Mesendoderm (in vitro differentiated cells): ENCODE data around the gene PPP1R14C.

Experiments used
- DNase-seq: peaks from one replicate; pipeline ENCODE4 v3.0.0; 2013
- H2AK5ac ChIP-seq: 2 replicates; pipeline ENCODE4 v1.6.1; 2013; ENCODE audit warnings: low read length, inconsistent platforms
- H2BK120ac ChIP-seq: 2 replicates; pipeline ENCODE4 v1.6.1; 2013; ENCODE audit warnings: low read depth, mild to moderate bottlenecking, low read length, moderate library complexity, mixed read lengths
- H2BK15ac ChIP-seq: replicated peaks from 2 replicates; pipeline ENCODE4 v1.6.1; 2013; ENCODE audit warnings: low read depth, mild to moderate bottlenecking, moderate library complexity
- H2BK5ac ChIP-seq: 2 replicates; pipeline ENCODE4 v1.6.1; 2013; ENCODE audit warnings: low read length, inconsistent platforms
- H3K18ac ChIP-seq: 2 replicates; pipeline ENCODE4 v1.6.1; 2013; ENCODE audit warnings: mild to moderate bottlenecking, low read length, mixed read lengths
- H3K23ac ChIP-seq: one replicate; pipeline ENCODE4 v1.6.1; 2013; ENCODE audit warnings: low read length
- H3K27ac ChIP-seq: 2 replicates; pipeline ENCODE4 v1.5.1; 2013; ENCODE audit warnings: low read depth, mild to moderate bottlenecking, inconsistent platforms, low read length, moderate library complexity
- H3K27me3 ChIP-seq: 2 replicates; pipeline ENCODE4 v1.6.1; 2013; ENCODE audit warnings: low read length, control low read depth, mild to moderate bottlenecking, inconsistent platforms; ENCODE audit not compliant: insufficient read depth, poor library complexity
- H3K36me3 ChIP-seq: 2 replicates; pipeline ENCODE4 v1.6.1; 2013; ENCODE audit warnings: low read length, inconsistent platforms; ENCODE audit not compliant: control insufficient read depth, insufficient read depth
- H3K4ac ChIP-seq: one replicate; pipeline ENCODE4 v1.6.1; 2013; ENCODE audit warnings: low read depth, mild to moderate bottlenecking, low read length, moderate library complexity
- H3K4me1 ChIP-seq: 2 replicates; pipeline ENCODE4 v1.6.1; 2013; ENCODE audit warnings: low read depth, low read length, inconsistent platforms; ENCODE audit not compliant: control insufficient read depth
- H3K4me2 ChIP-seq: 2 replicates; pipeline ENCODE4 v1.6.1; 2013; ENCODE audit warnings: low read length
- H3K4me3 ChIP-seq: 2 replicates; pipeline ENCODE4 v1.5.1; 2013; ENCODE audit warnings: mild to moderate bottlenecking, low read length
- H3K56ac ChIP-seq: one replicate; pipeline ENCODE4 v1.6.1; 2013; ENCODE audit warnings: low read length
- H3K79me1 ChIP-seq: 2 replicates; pipeline ENCODE4 v1.6.1; 2013; ENCODE audit warnings: low read length, inconsistent platforms
- H3K79me2 ChIP-seq: 2 replicates; pipeline ENCODE4 v1.6.1; 2013; ENCODE audit warnings: mild to moderate bottlenecking, low read length; ENCODE audit not compliant: control insufficient read depth, insufficient read depth
- H3K9ac ChIP-seq: 2 replicates; pipeline ENCODE4 v1.6.1; 2013; ENCODE audit warnings: low read length, inconsistent platforms
- H4K5ac ChIP-seq: one replicate; pipeline ENCODE4 v1.6.1; 2013; ENCODE audit warnings: low read length
- H4K8ac ChIP-seq: one replicate; pipeline ENCODE4 v1.6.1; 2013; ENCODE audit warnings: low read depth, mild to moderate bottlenecking, control low read depth, low read length, moderate library complexity
- WGBS: extraction: QIAGEN DNeasy Blood & Tissue Kit; methylation state at CpG from one replicate; pipeline ENCODE4 v1.1.7; 2013; ENCODE audit warnings: low lambda C conversion rate, missing lambda C conversion rate; ENCODE audit not compliant: insufficient coverage; ENCODE audit errors: extremely low coverage; 5-methylcytosine and 5-hydroxymethylcytosine counted together

PPP1R14C gene

GRCh38 chr6:150251566-150252186 lies 108.8 kb downstream of the PPP1R14C start:
- no peak overlapping the region for H3K56ac ChIP-seq
- H2AK5ac ChIP-seq, result no peak overlapping the region
- no peak overlapping the region for H2BK120ac ChIP-seq
- H3K27me3 ChIP-seq, result no peaks in the 10 kb centered on the region
- no peak overlapping the region for H3K4me3 ChIP-seq
- H3K79me1 ChIP-seq, result no peaks in the 10 kb centered on the region
- H4K5ac ChIP-seq, result no peak overlapping the region
- no CpG with 5 or more reads among the region's 6 CpGs for WGBS
- no peak overlapping the region for H3K4ac ChIP-seq
- no peak overlapping the region for H2BK15ac ChIP-seq
- no peak overlapping the region for H2BK5ac ChIP-seq
- no peak overlapping the region for H3K18ac ChIP-seq
- DNase-seq, result no peak
- no peaks in the 10 kb centered on the region for H3K79me2 ChIP-seq
- no peak overlapping the region for H3K9ac ChIP-seq
- H3K23ac ChIP-seq, result no peak overlapping the region
- H3K27ac ChIP-seq, result no peak overlapping the region
- H4K8ac ChIP-seq, result no peak overlapping the region
- no peaks in the 10 kb centered on the region for H3K36me3 ChIP-seq
- no peak overlapping the region for H3K4me2 ChIP-seq
- H3K4me1 ChIP-seq, result no peaks in the 10 kb centered on the region

- no peak overlapping the region for H3K56ac ChIP-seq
- H2BK15ac ChIP-seq, result no peak overlapping the region
- H3K4ac ChIP-seq, result no peak overlapping the region
- no peak overlapping the region for H4K5ac ChIP-seq
- no peak overlapping the region for H2BK120ac ChIP-seq
- no peaks in the 10 kb centered on the region for H3K4me1 ChIP-seq
- no peak overlapping the region for H4K8ac ChIP-seq
- no CpG with 5 or more reads among the region's 6 CpGs for WGBS
- H3K79me2 ChIP-seq, result no peaks in the 10 kb centered on the region
- H3K4me3 ChIP-seq, result no peak overlapping the region
- H3K36me3 ChIP-seq, result no peaks in the 10 kb centered on the region
- H2AK5ac ChIP-seq, result no peak overlapping the region
- H3K27me3 ChIP-seq, result no peaks in the 10 kb centered on the region
- H2BK5ac ChIP-seq, result no peak overlapping the region
- H3K4me2 ChIP-seq, result no peak overlapping the region
- no peak overlapping the region for H3K9ac ChIP-seq
- no peak for DNase-seq
- no peak overlapping the region for H3K23ac ChIP-seq
- H3K18ac ChIP-seq, result no peak overlapping the region
- no peaks in the 10 kb centered on the region for H3K79me1 ChIP-seq
- no peak overlapping the region for H3K27ac ChIP-seq
These were observed 110.0 kb downstream of the PPP1R14C start for GRCh38 chr6:150252714-150253444.

- Histone ChIP-seq H3K4me2 (no peak overlapping the region), H3K4me3 (no peak overlapping the region), H3K23ac (no peak overlapping the region), H2BK120ac (no peak overlapping the region), H3K36me3 (no peaks in the 10 kb centered on the region), H3K56ac (no peak overlapping the region), H3K79me1 (no peaks in the 10 kb centered on the region), H3K27ac (no peak overlapping the region), H3K9ac (no peak overlapping the region), H2BK15ac (no peak overlapping the region), H3K27me3 (no peaks in the 10 kb centered on the region), H3K18ac (no peak overlapping the region), H4K5ac (no peak overlapping the region), H2AK5ac (no peak overlapping the region), H3K4ac (no peak overlapping the region), H2BK5ac (no peak overlapping the region), H3K79me2 (no peaks in the 10 kb centered on the region), H4K8ac (no peak overlapping the region), H3K4me1 (no peaks in the 10 kb centered on the region)
- no CpG with 5 or more reads among the region's 3 CpGs for WGBS
- no peak for DNase-seq
These were observed 110.6 kb downstream of the PPP1R14C start for GRCh38 chr6:150253489-150253888.

- Histone ChIP-seq H3K27me3 (no peaks in the 10 kb centered on the region), H2BK15ac (no peak overlapping the region), H3K9ac (no peak overlapping the region), H4K5ac (no peak overlapping the region), H3K18ac (no peak overlapping the region), H4K8ac (no peak overlapping the region), H2AK5ac (no peak overlapping the region), H3K27ac (no peak overlapping the region), H3K23ac (no peak overlapping the region), H3K4me3 (no peak overlapping the region), H3K79me2 (no peaks in the 10 kb centered on the region), H3K4me1 (no peaks in the 10 kb centered on the region), H3K79me1 (no peaks in the 10 kb centered on the region), H2BK120ac (no peak overlapping the region), H3K4ac (no peak overlapping the region), H3K56ac (no peak overlapping the region), H2BK5ac (no peak overlapping the region), H3K36me3 (no peaks in the 10 kb centered on the region), H3K4me2 (no peak overlapping the region)
- no CpG with 5 or more reads among the region's 4 CpGs for WGBS
- DNase-seq, result no peak
These were observed 111.9 kb downstream of the PPP1R14C start for GRCh38 chr6:150254770-150255169.

- Histone ChIP-seq H3K4ac (no peak overlapping the region), H3K23ac (no peak overlapping the region), H2BK5ac (no peak overlapping the region), H3K36me3 (no peaks in the 10 kb centered on the region), H2BK120ac (no peak overlapping the region), H2BK15ac (no peak overlapping the region), H3K4me3 (no peak overlapping the region), H3K79me1 (no peaks in the 10 kb centered on the region), H3K4me2 (no peak overlapping the region), H2AK5ac (no peak overlapping the region), H3K18ac (no peak overlapping the region), H3K4me1 (no peaks in the 10 kb centered on the region), H4K8ac (no peak overlapping the region), H3K56ac (no peak overlapping the region), H3K79me2 (no peaks in the 10 kb centered on the region), H3K27me3 (no peaks in the 10 kb centered on the region), H4K5ac (no peak overlapping the region), H3K27ac (no peak overlapping the region), H3K9ac (no peak overlapping the region)
- DNase-seq, result no peak
- WGBS, result no CpG with 5 or more reads among the region's 9 CpGs
These were observed 113.0 kb downstream of the PPP1R14C start for GRCh38 chr6:150255840-150256239.
